Fibroblast of lung (primary cell): Measurements from ENCODE around the gene DNAJC27. TPM values are rescaled to one million over a fixed set of nuclear protein-coding genes. Genes with fewer than 3 reads are reported as not detected.

Experiments used
- DNase-seq, 2 donors: peaks; one replicate each; pipeline versions ENCODE4 v3.0.0 to v3.0.0-alpha.2; 2010; ENCODE audit warnings: low read depth in 2 of 2
- H2AFZ ChIP-seq: 2 replicates; pipeline ENCODE4 v1.5.1; 2012; ENCODE audit warnings: low read length, control low read depth, inconsistent platforms
- H3K27ac ChIP-seq: 2 replicates; pipeline ENCODE4 v1.5.1; 2011; ENCODE audit warnings: low read length, control low read depth; ENCODE audit not compliant: insufficient read depth
- H3K27me3 ChIP-seq: 2 replicates; pipeline ENCODE4 v1.5.1; 2011; ENCODE audit warnings: mild to moderate bottlenecking, low read length; ENCODE audit not compliant: control insufficient read depth, insufficient read depth
- H3K36me3 ChIP-seq: 2 replicates; pipeline ENCODE4 v1.5.1; 2011; ENCODE audit warnings: low read length; ENCODE audit not compliant: control insufficient read depth, insufficient read depth
- H3K4me1 ChIP-seq: 2 replicates; pipeline ENCODE4 v1.5.1; 2011; ENCODE audit warnings: low read length; ENCODE audit not compliant: control insufficient read depth, insufficient read depth; ENCODE audit errors: extremely low read depth
- H3K4me2 ChIP-seq: 2 replicates; pipeline ENCODE4 v1.5.1; 2011; ENCODE audit warnings: low read length, control low read depth; ENCODE audit not compliant: insufficient read depth; ENCODE audit errors: extremely low read depth
- H3K4me3 ChIP-seq, 4 experiments: fragments of 200-600 bp in 1 of 4; sonication (generic) in 1 of 4; replicated peaks in 1 of 4; 2 replicates each; pipeline ENCODE4 v1.5.1; 2011 to 2016; ENCODE audit warnings: low read length in 4 of 4, low read depth in 3 of 4, mild to moderate bottlenecking in 3 of 4, control low read depth in 2 of 4, inconsistent platforms in 1 of 4, mixed read lengths in 1 of 4; ENCODE audit not compliant: insufficient read depth in 1 of 4; ENCODE audit errors: control extremely low read depth in 1 of 4
- H3K79me2 ChIP-seq: 2 replicates; pipeline ENCODE4 v1.5.1; 2012; ENCODE audit warnings: mild to moderate bottlenecking, low read length, inconsistent platforms; ENCODE audit not compliant: control insufficient read depth, insufficient read depth
- H3K9ac ChIP-seq: 2 replicates; pipeline ENCODE4 v1.5.1; 2011; ENCODE audit warnings: mild to moderate bottlenecking, low read length, control low read depth; ENCODE audit not compliant: insufficient read depth
- H3K9me3 ChIP-seq: 2 replicates; pipeline ENCODE4 v1.5.1; 2012; ENCODE audit warnings: low read depth, low read length; ENCODE audit not compliant: control insufficient read depth, insufficient read depth
- H4K20me1 ChIP-seq: 2 replicates; pipeline ENCODE4 v1.5.1; 2011; ENCODE audit warnings: low read length; ENCODE audit not compliant: control insufficient read depth, insufficient read depth; ENCODE audit errors: extremely low read depth
- EZH2 ChIP-seq: IDR thresholded peaks from 2 replicates; pipeline ENCODE4 v1.5.1; 2012; ENCODE audit warnings: low read length, control low read depth, mild to moderate bottlenecking; ENCODE audit errors: missing control alignments
- polyA plus RNA-seq, 2 donors: library from polyadenylated mRNA; depleted of rRNA in 1 of 2; stranded (reverse) in 1 of 2; unstranded in 1 of 2; fragments of >200 nt; gene quantifications; 2 replicates each; pipeline ENCODE4 v1.2.1, GENCODE V29; 2011 to 2012; ENCODE audit warnings: missing spikeins in 1 of 2
- total RNA-seq: library from RNA; depleted of rRNA; stranded (reverse); fragments of >200 nt; gene quantifications from 2 replicates; pipeline ENCODE4 v1.2.1, GENCODE V29; 2014
- TF ChIP-seq, protein P1 (sequence below), 2 donors: IDR thresholded peaks in 1 of 2; conservative IDR thresholded peaks in 1 of 2; 1 replicate in 1 of 2; 2 replicates in 1 of 2; pipeline ENCODE4 v1.5.1; 2011 to 2012; ENCODE audit warnings: low read length in 2 of 2, control low read depth in 1 of 2, inconsistent platforms in 1 of 2, low read depth in 1 of 2, mild to moderate bottlenecking in 1 of 2

The DNAJC27 gene
- total and polyA plus RNA-seq, 2 donors (not counting 1 experiment from before 2014, with no cell fraction given) = 5.0 to 7.3 TPM

DNA sequence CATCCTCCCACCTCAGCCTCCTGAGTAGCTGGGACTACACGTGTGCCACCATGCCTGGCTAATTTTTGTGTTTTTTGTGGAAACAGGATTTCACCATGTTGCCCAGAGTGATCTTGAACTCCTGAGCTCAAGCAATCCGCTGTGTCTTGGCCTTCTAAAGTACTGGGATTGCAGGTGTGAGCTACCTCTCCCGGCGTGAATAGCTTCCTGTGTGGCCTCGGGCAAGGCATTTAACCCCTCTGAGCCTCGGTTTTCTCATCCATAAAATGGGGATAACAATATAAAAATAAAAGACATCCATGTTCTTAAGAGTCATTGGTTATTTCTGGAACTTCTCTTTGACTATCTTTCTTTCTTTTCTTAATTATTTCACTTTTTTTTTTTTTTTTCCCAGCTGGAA, 32.4 kb downstream of the DNAJC27 start:
- Histone ChIP-seq H3K4me1 (no peaks in the 10 kb centered on the region), H4K20me1 (no peaks in the 10 kb centered on the region), H2AFZ (no peak overlapping the region), H3K27me3 (no peaks in the 10 kb centered on the region), H3K27ac (no peak overlapping the region), H3K36me3 (peaks cover 1% of the 10 kb centered on the region), H3K79me2 (no peaks in the 10 kb centered on the region), H3K9me3 (no peaks in the 10 kb centered on the region), H3K9ac (no peak overlapping the region), H3K4me3 (no peak overlapping the region), H3K4me2 (no peak overlapping the region)
- TF ChIP-seq, protein P1, sequence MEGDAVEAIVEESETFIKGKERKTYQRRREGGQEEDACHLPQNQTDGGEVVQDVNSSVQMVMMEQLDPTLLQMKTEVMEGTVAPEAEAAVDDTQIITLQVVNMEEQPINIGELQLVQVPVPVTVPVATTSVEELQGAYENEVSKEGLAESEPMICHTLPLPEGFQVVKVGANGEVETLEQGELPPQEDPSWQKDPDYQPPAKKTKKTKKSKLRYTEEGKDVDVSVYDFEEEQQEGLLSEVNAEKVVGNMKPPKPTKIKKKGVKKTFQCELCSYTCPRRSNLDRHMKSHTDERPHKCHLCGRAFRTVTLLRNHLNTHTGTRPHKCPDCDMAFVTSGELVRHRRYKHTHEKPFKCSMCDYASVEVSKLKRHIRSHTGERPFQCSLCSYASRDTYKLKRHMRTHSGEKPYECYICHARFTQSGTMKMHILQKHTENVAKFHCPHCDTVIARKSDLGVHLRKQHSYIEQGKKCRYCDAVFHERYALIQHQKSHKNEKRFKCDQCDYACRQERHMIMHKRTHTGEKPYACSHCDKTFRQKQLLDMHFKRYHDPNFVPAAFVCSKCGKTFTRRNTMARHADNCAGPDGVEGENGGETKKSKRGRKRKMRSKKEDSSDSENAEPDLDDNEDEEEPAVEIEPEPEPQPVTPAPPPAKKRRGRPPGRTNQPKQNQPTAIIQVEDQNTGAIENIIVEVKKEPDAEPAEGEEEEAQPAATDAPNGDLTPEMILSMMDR (conservative IDR thresholded peaks at IDR 0.05 in 1 of 2, IDR thresholded peaks at IDR 0.05 in 1 of 2; ENCODE audit: low read depth in 1 of 2, low read length in 2 of 2) = no peak
- TF ChIP-seq EZH2 = no peak
- DNase-seq = no peak

DNA sequence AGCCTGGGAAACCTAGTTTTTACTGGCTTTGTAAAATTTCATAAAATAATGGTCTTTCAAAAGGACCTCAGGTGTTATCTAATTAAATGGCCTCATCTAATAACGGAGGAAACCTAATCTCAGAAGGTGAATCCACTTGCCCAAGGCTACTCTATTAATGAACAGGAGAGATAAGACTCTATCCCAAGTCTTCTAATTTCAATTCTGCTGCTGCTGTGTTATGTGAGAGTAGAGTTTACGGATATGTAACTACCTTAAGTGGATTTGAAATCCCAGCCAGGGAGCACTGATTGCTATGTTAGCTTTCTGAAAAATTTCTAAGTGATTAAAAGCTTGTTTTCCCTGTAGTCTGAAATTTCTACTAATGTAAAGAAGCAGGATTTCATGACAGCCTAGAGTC, 34.5 kb downstream of the DNAJC27 start:
- H3K9ac ChIP-seq = no peak overlapping the region
- H3K79me2 ChIP-seq = no peaks in the 10 kb centered on the region
- H3K27ac ChIP-seq = no peak overlapping the region
- no peak overlapping the region for H2AFZ ChIP-seq
- no peaks in the 10 kb centered on the region for H3K9me3 ChIP-seq
- no peak for DNase-seq
- no peaks in the 10 kb centered on the region for H3K27me3 ChIP-seq
- no peaks in the 10 kb centered on the region for H3K36me3 ChIP-seq
- no peak for TF ChIP-seq EZH2
- TF ChIP-seq, protein P1 (conservative IDR thresholded peaks at IDR 0.05 in 1 of 2, IDR thresholded peaks at IDR 0.05 in 1 of 2; ENCODE audit: low read depth in 1 of 2, low read length in 2 of 2) = no peak
- no peak overlapping the region for H3K4me3 ChIP-seq
- H3K4me2 ChIP-seq = no peak overlapping the region
- H3K4me1 ChIP-seq = no peaks in the 10 kb centered on the region
- no peaks in the 10 kb centered on the region for H4K20me1 ChIP-seq

DNA sequence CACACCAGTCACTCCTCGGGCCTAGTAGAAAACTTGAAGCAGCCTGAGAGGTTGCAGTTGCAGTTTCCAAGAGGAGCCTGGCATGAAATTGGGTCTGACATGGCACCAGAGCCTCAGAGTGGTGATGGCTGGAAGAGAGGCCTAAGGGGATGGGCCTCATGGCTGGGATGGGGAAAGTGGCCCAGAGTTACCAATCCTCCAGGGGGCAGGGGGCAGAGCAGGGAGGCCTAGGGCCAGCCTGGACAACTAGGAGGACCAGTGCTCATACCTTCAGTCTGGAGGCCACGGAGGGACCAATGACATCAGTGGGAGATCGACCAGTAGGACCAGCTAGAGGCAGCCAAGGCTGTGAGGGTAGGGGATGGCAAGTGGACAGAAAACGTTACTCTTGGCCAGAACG, 36.6 kb downstream of the DNAJC27 start:
- H3K4me3 ChIP-seq = no peak overlapping the region
- H3K27me3 ChIP-seq = no peaks in the 10 kb centered on the region
- H3K9me3 ChIP-seq = no peaks in the 10 kb centered on the region
- no peak overlapping the region for H2AFZ ChIP-seq
- no peak overlapping the region for H3K27ac ChIP-seq
- H3K4me2 ChIP-seq = no peak overlapping the region
- H3K9ac ChIP-seq = no peak overlapping the region
- no peaks in the 10 kb centered on the region for H3K79me2 ChIP-seq
- no peaks in the 10 kb centered on the region for H4K20me1 ChIP-seq
- H3K36me3 ChIP-seq = no peaks in the 10 kb centered on the region
- no peak for DNase-seq
- no peak for TF ChIP-seq EZH2
- TF ChIP-seq, protein P1 (conservative IDR thresholded peaks at IDR 0.05 in 1 of 2, IDR thresholded peaks at IDR 0.05 in 1 of 2; ENCODE audit: low read depth in 1 of 2, low read length in 2 of 2) = no peak
- H3K4me1 ChIP-seq = no peaks in the 10 kb centered on the region
